EL (cell line): Measurements from ENCODE around the gene MDM2.
"Not testable (repeated sequence)": the region's sequence is repeated elsewhere in the genome, so short reads cannot be mapped to it uniquely, and the experiment has no call there.

Source experiments
- DNase-seq: peaks from one replicate; pipeline ENCODE4 v3.0.0-alpha.2; 2016

MDM2 gene

DNA sequence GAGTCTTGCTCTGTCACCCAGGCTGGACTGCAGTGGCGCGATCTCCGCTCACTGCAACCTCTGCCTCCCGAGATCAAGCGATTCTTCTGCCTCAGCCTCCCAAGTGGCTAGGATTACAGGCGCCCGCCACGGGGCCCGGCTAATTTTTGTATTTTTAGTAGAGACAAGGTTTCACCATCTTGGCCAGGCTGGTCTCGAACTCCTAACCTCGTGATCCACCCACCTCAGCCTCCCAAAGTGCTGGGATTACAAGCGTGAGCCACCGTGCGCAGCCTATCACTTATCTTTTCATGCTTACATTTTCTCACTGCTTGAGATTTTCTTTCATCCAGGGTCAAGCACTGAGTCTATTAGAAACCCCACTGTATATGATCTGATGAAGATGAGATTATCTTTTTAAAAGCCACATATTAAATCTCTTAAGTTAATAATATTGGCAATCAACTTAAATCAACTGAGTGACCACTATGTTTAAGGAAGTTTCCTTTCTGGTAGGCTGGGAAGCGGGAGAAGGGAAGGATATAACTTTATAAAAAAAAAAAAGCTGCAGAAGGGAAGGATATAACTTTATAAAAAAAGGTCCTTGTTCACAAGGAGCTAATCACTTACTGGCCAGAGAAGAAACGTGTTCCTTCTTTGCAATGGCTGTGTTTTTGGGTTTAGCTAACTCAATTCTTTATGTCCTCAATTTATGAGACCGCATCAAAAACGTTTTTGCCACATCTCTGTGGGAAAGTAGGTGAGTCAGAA, 1.3 kb upstream of the MDM2 start:
- DNase-seq: no peak

DNA sequence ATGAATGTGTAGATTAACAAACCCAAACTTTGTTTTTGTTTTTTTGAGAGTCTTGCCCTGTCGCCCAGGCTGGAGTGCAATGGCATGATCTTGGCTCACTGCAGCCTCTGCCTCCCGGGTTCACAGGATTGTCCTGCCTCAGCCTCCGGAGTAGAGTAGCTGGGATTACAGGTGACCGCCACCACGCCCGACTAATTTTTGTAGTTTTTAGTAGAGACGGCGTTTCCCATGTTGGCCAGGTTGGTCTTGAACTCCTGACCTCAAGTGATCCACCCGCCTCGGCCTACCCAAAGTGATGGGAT, 752 bp upstream of the MDM2 start:
- DNase-seq: not testable (repeated sequence)

DNA sequence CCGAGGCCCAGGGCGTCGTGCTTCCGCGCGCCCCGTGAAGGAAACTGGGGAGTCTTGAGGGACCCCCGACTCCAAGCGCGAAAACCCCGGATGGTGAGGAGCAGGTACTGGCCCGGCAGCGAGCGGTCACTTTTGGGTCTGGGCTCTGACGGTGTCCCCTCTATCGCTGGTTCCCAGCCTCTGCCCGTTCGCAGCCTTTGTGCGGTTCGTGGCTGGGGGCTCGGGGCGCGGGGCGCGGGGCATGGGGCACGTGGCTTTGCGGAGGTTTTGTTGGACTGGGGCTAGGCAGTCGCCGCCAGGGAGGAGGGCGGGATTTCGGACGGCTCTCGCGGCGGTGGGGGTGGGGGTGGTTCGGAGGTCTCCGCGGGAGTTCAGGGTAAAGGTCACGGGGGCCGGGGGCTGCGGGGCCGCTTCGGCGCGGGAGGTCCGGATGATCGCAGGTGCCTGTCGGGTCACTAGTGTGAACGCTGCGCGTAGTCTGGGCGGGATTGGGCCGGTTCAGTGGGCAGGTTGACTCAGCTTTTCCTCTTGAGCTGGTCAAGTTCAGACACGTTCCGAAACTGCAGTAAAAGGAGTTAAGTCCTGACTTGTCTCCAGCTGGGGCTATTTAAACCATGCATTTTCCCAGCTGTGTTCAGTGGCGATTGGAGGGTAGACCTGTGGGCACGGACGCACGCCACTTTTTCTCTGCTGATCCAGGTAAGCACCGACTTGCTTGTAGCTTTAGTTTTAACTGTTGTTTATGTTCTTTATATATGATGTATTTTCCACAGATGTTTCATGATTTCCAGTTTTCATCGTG, 612 bp downstream of the MDM2 start:
- DNase-seq: peak; percentile 91

DNA sequence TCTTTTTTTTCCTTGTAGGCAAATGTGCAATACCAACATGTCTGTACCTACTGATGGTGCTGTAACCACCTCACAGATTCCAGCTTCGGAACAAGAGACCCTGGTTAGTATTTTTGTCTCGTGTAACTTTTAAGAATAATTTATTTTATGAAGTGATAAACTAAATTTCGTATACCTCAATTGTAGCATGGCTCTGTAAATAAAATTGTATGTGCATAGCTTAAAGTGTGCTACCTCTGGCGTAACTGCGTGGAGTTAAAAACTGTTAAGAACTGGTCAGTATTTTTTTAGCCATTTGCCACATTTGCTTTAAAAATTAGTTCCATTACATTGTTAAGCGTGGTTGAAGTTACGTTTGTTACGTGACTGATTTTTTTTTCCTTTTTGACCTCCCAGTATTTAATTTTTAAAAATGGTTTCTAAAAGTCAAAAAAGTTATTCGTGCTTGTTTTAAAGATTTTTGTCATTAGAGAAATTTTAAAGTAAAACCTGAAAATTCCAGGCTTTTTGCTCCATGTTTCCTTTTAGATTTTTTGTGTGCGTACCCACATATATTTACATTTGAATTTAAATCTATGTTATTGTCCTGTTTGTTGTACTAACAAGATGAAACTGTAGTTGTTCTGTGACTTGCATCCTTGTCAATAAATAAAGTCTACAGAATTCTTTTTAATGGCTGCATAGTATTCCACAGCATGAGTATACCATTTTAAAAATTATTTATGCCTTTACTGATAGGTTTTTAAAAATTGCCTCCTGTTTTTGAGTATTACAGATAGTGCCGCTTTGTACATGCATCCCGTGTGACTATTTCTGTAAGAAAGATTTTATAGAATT, 1.4 kb downstream of the MDM2 start:
- peak; percentile 32 for DNase-seq

DNA sequence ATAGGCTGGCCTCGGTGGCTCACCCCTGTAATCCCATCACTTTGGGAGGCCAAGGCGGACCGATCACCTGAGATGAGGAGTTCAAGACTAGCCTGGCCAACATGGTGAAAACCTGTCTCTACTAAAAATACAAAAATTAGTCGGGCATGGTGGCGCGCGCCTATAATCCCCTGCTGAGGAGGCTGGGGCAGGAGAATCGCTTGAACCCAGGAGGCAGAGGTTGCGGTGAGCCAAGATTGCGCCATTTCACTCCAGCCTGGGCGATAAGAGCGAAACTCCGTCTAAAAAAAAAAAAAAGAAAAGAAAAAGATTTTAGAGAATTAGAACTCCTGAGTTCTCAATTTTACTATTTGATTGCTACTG, 2.0 kb downstream of the MDM2 start:
- not testable (repeated sequence) for DNase-seq

DNA sequence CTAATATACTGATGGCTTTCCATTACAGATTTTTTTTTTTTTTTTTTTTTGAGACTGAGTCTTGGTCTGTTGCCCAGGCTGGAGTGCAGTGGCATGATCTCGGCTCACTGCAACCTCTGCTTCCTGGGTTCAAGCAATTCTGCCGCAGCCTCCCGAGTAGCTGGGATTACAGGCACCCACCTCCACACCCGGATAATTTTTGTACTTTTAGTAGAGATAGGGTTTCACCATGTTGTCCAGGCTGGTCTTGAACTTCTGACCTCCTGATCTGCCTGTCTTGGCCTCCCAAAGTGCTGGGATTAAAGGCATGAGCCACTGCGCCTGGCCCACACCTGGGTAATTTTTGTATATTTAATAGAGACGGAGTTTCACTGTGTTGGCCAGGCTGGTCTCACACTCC, 3.6 kb downstream of the MDM2 start:
- DNase-seq: not testable (repeated sequence)

DNA sequence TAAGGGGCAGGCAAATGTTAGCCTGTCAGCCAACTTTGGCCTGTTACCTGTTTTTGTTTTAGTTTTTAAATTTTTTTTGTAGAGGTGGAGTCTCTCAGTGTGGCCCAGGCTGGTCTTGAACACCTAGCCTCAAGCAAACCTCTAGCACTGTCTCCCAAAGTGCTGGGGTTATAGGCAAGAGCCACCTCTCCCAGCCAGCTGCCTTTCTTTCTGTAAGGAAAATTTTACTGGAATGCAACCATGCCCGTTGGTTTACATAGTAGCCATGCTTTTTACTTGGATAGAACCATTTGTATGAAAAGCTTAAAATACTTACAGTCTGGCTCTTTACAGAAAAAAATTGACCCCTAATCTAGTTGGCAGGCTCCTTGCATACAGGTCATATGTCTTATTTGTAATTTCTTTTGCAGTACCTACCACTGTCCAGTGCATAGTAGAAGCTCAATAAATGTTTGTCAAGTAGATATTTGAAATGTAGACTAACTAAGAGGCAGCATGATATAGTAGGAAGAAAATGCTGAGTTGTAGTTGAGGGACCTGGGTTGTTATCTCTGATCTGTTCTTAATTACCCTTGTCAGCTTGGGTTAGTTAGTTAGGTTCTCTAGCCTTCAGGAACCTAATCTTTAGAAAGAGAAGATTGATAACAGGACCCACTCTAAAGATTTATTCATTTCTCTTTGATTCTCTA, 4.7 kb downstream of the MDM2 start:
- DNase-seq: no peak

DNA sequence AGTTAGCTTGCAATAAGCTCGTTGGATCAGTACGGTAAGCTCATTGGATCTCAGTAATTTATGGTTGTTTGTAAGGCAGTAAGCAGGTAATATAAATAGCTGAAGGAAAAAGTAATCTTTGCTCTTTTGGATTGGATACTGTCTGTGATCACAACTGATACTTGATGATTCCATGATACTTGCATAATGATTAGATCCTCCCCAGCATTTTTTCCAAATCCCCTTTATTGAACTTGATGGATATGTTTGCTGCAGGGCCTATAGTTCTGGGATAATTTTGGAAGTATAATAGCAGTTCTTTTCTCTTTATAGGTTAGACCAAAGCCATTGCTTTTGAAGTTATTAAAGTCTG, 5.2 kb downstream of the MDM2 start:
- no peak for DNase-seq

DNA sequence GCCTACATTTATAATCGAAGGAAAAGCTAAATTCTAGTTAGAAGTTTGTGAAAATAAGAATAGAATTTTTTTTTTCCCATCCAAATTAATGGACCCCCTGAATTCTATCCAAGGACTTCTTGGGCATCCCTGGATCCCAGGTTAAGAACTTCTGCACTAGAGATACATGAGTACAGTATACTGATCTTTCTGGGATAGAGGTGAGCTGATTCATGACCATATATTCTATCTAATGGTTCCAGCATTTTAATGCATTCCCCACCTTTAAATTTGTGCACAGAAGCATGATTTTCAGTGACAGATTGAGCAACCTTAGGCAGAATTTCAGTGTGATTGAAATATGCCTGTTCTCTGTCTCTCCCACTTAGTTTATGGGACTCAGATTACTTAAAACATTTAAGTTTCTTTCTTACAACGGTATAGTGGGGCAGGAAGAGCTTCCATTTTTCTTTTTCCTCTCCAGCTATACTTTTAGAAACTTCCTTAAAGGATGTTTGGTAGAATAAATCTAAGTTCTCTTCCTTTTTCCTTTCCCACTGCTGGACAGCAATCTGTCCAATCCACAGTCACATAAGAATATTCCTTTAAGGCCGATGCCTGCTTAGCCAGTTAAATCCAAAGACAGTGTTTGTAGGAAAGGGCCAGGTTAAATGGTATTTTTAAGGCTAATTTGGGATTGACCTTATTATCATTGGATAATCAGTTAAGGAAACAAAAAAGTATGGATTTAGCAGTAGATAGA, 6.7 kb downstream of the MDM2 start:
- DNase-seq: no peak

DNA sequence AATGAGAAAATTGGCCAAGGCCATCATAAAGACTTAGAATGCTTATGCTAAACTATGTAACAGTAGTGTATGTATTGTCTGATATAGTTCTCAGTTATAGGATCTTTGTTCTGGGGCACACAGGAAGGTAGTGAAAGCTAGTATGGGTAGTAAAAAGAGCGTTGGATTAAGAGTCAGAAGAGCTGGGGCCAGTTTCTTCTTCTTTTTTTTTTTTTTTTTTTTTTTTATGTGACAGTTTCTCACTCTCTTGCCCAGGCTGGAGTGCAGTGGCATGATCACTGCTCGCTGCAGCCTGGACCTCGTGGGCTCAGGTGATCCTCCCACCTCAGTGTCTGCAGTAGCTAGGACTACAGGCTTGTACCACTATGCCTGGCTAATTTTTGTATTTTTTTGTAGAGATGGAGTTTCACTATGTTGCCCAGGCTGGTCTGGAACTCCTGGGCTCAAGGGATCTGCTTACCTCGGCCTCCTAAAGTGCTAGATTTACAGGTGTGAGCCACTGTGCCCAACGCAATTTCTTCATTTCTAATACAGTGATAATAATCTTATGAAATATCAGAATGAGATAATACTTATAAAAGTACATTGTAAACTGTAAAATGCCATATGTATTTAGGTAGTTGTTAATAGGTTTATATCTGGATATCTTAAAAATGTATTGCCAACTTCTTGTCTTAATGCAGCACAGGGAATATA, 7.4 kb downstream of the MDM2 start:
- no peak for DNase-seq

DNA sequence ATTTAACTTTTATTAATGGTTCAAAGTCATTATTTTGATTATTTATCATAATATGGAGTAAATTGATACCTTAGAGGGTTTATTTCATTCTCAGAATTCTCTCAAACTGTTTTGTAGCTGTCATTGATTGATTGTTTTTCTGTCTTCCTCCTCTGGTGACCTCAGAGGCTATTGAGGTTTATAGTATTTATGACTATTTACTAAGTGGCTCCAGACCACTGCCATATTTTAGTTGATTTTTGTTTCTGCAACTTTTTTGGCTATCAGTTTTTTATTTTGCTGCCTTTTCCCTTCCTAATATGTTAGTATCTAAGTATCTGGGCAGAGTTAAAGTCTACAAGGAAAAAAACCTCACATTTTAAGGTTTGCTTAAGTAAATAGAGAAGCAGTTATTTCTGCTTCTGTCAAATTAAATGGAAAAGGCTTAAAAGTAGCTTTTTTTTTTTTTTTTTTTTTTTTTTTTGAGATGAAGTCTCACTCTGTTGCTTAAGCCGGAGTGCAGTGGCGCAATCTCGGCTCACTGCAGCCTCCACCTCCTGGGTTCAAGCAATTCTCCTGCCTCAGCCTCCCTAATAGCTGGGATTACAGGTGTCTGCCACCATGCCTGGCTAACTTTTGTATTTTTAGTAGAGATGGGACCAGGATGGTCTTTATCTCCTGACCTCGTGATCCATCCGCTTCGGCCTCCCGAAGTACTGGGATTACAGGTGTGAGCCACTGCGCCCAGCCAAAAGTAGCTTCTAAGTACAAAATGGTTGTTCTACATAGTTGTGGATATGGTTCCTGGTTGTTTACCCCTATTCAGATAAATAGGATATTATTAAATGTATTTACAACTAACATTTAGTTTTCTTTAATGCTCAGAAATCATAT, 8.2 kb downstream of the MDM2 start:
- DNase-seq: no peak

DNA sequence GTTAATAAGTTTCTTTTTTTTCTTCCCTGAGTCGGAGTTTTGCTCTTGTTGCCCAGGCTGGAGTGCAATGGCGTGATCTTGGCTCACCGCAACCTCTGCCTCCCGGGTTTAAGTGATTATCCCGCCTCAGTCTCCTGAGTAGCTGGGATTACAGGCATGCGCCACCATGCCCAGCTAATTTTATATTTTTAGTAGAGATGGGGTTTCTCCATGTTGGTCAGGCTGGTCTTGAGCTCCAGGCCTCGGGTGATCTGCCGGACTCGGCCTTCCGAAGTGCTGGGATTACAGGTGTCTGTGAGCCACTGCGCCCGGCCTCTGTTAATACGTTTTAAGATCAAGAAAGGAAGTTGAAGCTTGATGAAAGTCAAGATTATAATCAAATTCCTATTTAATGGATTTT, 11.5 kb downstream of the MDM2 start:
- DNase-seq: not testable (repeated sequence)

DNA sequence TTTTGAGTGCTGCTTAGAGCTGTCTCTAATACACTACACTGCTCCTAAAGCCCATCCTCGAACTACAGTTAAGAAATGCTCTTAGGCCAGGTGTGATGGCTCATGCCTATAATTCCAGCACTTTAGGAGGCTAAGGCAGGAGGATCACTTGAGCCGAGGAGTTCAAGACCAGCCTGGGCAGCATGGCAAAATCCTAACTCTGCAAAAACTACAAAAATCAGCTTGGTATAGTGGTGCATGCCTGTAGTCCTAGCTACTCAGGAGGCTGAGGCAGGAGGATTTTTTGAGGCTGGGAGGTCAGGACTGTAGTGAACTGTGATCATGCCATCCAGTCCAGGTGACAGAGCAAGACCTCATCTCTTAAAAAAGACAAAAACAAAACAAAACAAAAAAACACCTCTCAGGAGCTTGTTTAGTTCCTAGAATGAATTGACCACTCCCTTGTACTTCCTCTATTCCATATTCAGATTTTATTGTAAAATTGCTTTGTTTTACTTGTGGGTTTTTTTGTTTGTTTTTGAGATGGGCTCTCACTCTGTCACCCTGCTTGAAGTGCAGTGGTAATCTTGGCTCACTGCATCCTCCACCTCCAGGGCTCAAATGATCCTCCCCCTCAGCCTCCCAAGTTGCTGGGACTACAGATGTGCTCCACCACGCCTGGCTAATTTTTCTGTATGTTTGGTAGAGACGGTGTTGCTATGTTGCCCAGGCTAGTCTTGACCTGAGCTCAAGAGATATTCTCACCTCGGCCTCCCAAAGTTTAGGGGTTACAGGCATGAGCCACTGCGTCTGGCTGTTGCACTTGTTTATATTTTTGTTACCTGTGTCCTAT, 13.6 kb downstream of the MDM2 start:
- no peak for DNase-seq

DNA sequence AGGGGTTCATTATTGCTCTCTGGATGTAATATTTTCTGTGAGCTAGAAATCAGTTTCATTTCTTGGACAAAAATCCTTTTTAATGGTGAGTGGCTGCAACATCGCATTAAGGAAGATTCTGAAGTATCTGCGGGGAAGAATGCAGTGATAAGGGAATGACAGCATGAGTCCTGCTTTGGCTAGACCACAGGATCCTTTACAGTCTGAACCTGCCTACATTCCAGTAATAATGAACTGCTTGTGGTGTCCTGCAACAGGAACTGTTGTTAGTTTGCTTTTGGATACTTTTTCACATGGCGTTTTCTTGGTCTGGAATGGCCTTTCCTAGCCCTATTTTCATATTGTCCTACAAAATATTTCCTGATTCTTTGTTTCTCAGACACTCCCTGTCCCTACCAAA, 15.7 kb downstream of the MDM2 start:
- no peak for DNase-seq

DNA sequence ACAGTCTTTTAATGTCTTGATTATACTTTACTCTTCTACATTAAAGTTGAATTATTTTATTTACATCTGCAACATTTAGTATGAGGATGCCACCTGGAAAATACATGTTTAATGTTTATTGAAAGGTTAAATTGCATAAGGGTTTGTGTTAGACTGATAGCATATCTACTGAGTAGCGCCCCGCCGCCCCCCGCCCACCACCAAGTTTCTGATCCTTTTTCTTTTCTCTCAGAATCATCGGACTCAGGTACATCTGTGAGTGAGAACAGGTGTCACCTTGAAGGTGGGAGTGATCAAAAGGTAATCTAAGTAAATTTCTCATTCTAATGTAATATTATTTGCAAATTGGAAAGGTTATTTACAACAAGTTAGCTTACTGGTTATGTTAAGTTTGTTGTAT, 16.2 kb downstream of the MDM2 start:
- DNase-seq: no peak

DNA sequence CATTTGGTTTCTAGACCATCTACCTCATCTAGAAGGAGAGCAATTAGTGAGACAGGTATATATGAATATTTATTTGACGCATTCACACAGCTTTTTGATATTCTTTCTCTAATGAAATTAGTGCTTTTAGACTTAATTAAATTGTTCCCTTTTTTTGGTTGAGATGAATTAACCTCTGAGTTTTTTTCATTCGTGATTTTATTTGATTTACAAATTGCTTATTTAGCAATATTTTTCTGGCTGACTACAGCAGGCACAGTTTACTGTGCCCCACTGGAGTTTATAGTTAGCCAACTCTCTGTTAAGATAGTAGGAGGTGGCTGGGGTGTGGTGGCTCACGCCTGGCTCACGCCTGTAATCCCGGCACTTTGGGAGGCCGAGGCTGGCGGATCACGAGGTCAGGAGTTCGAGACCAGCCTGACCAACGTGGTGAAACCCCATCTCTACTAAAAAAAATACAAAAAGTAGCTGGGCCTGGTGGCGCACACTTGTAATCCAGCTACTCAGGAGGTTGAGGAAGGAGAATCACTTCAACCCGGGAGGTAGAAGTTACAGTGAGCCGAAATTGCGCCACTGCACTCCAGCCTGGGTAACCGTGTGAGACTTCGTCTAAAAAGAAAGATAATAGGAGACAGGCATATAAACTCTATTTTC, 16.7 kb downstream of the MDM2 start:
- no peak for DNase-seq

DNA sequence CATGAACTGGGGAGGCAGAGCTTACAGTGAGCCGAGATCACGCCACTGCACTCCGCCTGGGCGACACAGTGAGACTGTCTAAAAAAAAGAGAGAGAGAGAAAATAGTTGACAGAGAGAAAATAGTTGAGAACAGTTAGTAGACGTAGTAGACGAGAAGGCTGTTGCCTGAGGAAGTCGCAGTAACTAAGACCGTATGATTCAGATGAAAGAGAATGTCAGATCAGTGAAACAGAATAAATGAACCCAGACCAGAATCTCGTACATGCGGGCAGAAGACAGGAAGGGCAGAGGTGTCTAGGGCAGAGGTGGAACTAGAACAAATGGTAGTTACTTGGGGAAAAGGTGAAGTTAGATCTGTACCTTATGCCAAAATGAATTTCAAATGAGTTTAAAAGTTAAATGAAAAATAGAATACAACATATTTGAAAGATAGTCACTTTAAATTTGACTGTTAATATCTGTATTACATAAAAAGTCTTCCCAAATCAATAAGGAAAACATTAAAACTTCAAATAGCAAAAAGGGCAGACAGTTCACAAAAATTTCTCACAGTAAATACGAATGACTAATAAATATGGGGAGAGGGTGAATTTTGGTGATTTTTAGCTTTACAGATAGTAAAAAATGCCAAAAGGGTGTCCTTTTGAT, 17.7 kb downstream of the MDM2 start:
- DNase-seq: no peak

DNA sequence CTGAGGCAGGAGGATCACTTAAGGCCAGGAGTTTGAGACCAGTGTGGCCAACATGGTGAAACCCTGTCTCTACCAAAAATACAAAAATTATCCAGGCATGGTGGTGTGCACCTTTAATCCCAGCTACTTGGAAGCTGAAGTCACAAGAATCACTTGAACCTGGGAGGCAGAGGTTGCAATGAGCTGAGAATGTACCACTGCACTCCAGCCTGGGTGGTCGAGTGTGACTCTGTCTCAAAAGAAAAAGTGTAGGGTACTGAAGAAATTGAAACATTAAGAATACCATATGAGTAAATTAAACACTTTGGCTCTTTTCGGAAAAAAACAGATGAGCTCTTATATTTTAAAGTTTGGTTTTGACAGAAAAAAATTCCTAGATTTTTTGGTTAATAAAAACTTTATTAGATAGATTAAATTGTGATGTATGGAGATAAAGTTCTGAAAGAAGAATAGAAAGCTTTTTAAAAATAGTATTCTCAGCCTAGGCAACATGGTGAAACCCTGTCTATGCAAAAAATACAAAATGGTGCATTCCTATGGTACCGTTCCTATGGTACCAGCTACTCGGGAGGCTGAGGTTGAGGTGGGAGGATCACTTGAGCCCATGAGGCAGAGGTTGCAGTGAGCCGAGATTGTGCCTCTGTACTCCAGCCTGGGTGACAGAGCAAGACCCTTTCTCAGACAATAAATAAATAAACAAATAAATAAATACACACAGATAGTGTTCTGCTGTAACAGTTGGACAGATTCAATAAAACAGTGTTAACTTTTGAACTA, 20.1 kb downstream of the MDM2 start:
- DNase-seq: no peak
